ENCODE results near the gene TNS1.

The TNS1 gene

GRCh38 chr2:217943446-217944321, 59.1 kb downstream of the TNS1 start:
- peak; percentile 88 for DNase-seq (ENCODE audit: low spot score)

- DNase-seq (ENCODE audit: low spot score) = no peak
Measured at GRCh38 chr2:217942731-217943335, 60.0 kb downstream of the TNS1 start.

GRCh38 chr2:217941886-217942728, 60.7 kb downstream of the TNS1 start:
- DNase-seq (ENCODE audit: low spot score) = no peak

GRCh38 chr2:217941339-217941738, 61.5 kb downstream of the TNS1 start:
- no peak for DNase-seq (ENCODE audit: low spot score)

- no peak for DNase-seq (ENCODE audit: low spot score)
Measured at GRCh38 chr2:217940261-217941220, 62.3 kb downstream of the TNS1 start.

GRCh38 chr2:217939629-217940245, 63.1 kb downstream of the TNS1 start:
- no peak for DNase-seq (ENCODE audit: low spot score)

DNA sequence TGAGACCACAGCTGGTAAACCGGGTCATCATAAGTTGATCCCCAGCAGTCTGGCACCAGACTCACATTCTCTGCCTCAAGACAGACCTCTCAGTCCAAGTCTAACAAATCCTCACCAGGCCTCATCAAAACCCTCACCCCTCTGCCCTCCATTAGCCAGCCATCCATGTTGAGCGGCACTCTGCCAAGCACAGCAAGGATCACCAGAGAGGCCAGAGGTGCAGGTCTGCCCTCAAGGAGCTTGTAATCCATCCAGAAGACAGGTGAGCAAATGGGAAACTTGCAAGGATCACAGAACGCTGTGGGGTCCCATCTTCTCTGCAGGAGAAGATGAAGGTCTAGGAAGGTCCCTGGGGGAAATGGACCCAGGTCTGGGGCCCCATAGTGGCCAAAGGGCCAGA, 63.6 kb downstream of the TNS1 start:
- DNase-seq (ENCODE audit: low spot score) = no peak

DNA sequence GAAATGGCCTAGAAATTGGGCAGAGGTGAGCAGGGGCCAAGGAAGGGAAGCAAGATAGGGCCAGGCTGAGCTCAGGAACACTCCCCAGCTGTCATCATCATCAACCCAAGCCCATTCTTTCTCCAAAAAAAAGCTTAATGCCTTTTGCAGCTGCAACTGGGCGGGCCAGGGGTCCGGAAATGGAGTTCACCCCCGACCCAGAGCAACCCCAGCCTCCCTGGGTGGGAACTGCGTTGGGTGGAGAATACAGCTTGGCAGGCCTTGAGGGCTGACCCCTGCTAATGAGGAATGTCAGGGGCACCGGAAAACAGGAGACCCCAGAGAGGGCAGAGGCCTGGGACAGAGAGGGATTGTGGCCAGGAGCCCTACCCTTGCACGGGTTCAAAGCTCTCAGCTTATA, 64.8 kb downstream of the TNS1 start:
- DNase-seq (ENCODE audit: low spot score) = no peak

DNA sequence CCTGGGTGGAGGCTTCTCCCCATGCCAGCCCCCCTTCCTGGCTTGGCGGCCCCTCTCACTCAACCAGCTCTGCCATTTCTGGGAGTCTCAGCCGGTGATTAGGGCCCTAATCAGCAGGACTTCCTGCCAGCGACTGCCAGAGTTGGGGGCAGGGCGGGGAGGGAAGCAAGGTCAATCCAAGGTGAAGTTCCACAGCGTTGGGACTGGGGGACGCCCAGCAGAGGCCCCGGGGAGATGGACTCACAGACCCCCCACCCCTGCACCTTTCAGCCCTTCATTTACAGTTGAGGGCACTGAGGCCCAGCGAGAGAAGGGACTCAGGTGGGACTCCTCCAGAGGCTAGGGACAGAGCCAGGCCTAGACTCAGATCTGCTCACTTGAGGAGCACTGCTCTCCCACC, 65.3 kb downstream of the TNS1 start:
- no peak for DNase-seq (ENCODE audit: low spot score)

- no peak for DNase-seq (ENCODE audit: low spot score)
Measured at GRCh38 chr2:217936952-217937351, 65.8 kb downstream of the TNS1 start.

GRCh38 chr2:217935901-217936684, 66.7 kb downstream of the TNS1 start:
- no peak for DNase-seq (ENCODE audit: low spot score)

- no peak for DNase-seq (ENCODE audit: low spot score)
Measured at GRCh38 chr2:217935235-217935879, 67.4 kb downstream of the TNS1 start.

- DNase-seq (ENCODE audit: low spot score) = no peak
Measured at GRCh38 chr2:217934321-217935131, 68.3 kb downstream of the TNS1 start.

GRCh38 chr2:217933617-217933993, 69.2 kb downstream of the TNS1 start:
- no peak for DNase-seq (ENCODE audit: low spot score)

DNA sequence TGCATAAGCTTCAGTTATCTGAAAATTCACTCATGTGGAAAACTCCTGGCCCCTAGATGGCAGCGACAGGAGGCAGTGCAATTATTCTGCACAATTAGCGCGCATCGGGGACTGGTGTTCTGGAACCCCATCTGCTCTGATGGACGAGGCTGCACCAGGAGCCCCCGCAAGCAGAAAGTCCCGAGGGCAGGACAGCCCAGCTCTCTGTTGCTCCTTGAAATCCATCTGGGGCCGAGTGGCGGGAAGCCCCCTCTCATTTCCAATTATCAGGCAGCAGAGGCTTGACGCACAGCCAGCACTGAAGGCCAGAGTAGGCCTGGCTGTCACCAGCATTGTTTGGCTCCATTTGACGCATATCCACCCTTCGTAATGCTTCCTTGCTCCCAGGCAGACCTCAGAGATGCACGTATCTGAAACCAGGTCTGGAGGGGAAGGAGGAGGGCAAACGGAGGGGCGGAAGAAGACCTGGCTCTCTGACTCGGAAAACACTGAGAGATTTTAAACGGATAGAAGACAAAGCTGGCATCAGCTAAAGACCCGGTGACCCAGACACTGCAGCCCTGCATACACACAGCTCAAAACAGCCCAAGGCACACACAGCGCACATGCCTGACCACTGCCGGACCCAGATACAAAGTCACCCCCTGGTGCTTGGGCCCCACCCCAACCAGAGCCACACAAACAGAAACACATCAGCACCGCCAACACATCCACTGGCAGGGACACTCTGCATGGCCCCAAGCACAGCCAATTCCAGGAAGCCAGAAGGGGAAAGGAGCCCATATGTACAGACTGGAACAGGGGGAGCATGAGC, 69.8 kb downstream of the TNS1 start:
- DNase-seq (ENCODE audit: low spot score) = no peak

DNA sequence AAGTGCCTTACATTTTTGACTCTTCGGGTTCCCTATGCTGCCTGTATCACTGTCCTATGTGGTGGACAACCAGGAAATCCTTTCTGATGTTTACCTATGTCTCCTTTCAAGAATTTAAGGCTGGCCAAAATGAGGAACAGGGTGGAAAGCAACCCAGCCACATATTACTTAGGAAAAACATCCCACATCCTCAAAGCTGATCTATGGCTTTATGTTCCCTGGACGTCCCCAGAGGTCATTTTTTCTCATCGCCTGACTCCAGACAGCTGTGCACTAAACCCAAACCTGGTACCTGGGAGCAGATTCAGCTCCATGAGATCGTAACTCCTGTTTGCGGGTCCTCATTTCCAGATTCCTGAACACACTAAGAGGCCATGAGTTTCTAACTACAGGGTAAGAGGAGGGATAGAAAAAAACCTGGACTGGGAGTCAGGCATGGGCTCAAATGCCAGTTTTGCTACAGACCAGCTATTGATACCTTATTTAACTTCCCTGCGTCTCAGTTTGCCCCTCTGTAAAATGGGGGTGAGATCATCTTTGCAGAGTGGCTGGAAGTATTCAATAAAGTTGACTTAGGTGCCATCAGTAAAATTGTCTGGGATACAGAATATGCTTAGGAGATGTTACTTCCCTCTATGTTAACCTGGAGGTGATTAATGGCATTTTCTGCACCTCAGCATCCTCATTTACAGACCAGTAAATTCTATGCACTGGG, 70.8 kb downstream of the TNS1 start:
- DNase-seq (ENCODE audit: low spot score) = no peak

All from ecto neural progenitor cell (in vitro differentiated cells).